BLaER1 treated with 17β-estradiol and CSF1 and Interleukin-3, amounts not matched to agents 10 nM and 100 nM (cell line): ENCODE data around the gene FGD4.

ENCODE experiments used
- H3K27ac ChIP-seq, 11 experiments: shearing (Covaris generic); formaldehyde crosslinking; 2 replicates each; pipeline ENCODE4 v1.8.1; 2022
- H3K27me3 ChIP-seq, 11 experiments: shearing (Covaris generic); formaldehyde crosslinking; 2 replicates each; pipeline ENCODE4 v1.8.1; 2022
- H3K36me3 ChIP-seq, 11 experiments: shearing (Covaris generic); formaldehyde crosslinking; 2 replicates each; pipeline ENCODE4 v1.8.1; 2022
- H3K4me1 ChIP-seq, 10 experiments: shearing (Covaris generic); formaldehyde crosslinking; 2 replicates each; pipeline ENCODE4 v1.8.1; 2022
- H3K4me2 ChIP-seq, 11 experiments: shearing (Covaris generic); formaldehyde crosslinking; 2 replicates each; pipeline ENCODE4 v1.8.1; 2022
- H3K4me3 ChIP-seq, 10 experiments: shearing (Covaris generic); formaldehyde crosslinking; 2 replicates each; pipeline ENCODE4 v1.8.1; 2022
- H3K9ac ChIP-seq, 11 experiments: shearing (Covaris generic); formaldehyde crosslinking; 2 replicates each; pipeline ENCODE4 v1.8.1; 2022
- H3K9me3 ChIP-seq, 11 experiments: shearing (Covaris generic); formaldehyde crosslinking; replicated peaks in 1 of 11; 2 replicates each; pipeline ENCODE4 v1.8.1; 2022
- H4K20me1 ChIP-seq, 11 experiments: shearing (Covaris generic); formaldehyde crosslinking; 2 replicates each; pipeline ENCODE4 v1.8.1; 2022
- Cebpa-rat ChIP-seq, 11 experiments: shearing (Covaris generic); IDR thresholded peaks; 2 replicates each; pipeline ENCODE4 v1.8.1; 2022

FGD4 gene

DNA sequence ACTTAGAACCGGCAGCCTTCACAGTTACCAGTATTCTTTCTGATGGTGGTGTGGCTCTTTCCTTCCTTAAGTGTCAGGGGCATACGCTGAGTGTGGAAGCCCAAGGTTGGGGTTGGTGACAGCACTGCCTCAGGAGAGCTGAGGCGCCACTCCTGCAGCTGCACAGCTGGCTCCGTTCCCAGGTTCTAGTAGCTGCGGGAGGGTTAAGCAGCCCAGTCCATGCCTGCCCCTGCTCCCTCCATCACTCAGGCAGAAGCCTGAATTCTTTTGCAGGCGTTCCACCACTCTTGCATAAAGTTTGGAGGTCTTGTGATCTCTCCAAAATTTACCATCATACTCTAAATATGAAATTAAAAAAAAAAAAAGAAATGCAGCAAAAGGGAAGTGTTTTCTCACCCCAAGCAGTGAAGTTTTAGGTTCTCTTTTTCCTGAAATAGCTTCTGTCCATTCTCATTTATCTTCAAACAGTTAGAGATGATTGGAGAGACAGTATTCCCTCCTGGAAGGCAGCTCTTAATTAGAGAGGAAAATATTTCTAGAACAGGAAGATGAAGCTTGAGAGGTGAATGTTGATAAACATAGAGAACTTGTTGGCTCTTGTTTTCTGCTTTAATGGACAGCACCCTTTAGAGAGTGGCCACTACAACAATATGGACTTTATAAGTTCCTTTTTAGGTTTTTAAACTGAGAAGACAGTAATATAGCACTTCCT is 136.1 kb downstream of the FGD4 start:
- TF ChIP-seq Cebpa-rat (IDR thresholded peaks at IDR 0.05): no peak
- peak overlapping the region in 9 of 11 experiments; percentile 1 to 79 (median 56); a peak in 16 of 22 replicates for H3K27ac ChIP-seq
- H3K4me3 ChIP-seq: peak overlapping the region in 6 of 10 experiments; percentile 36 to 67 (median 56); a peak in 11 of 20 replicates
- H3K9me3 ChIP-seq: no peaks in the 10 kb centered on the region
- H3K36me3 ChIP-seq: peaks cover 0 to 4% (median 0%) of the 10 kb centered on the region in 11 experiments; a peak in 1 of 22 replicates
- peaks cover 0 to 26% (median 0%) of the 10 kb centered on the region in 11 experiments; a peak in 1 of 22 replicates for H4K20me1 ChIP-seq
- peaks cover 27 to 50% (median 30%) of the 10 kb centered on the region in 10 experiments for H3K4me1 ChIP-seq
- peak overlapping the region in 7 of 11 experiments; percentile 14 to 82 (median 67); a peak in 12 of 22 replicates for H3K9ac ChIP-seq
- H3K27me3 ChIP-seq: no peaks in the 10 kb centered on the region
- peak overlapping the region; percentile 64 to 91 (median 77) for H3K4me2 ChIP-seq

DNA sequence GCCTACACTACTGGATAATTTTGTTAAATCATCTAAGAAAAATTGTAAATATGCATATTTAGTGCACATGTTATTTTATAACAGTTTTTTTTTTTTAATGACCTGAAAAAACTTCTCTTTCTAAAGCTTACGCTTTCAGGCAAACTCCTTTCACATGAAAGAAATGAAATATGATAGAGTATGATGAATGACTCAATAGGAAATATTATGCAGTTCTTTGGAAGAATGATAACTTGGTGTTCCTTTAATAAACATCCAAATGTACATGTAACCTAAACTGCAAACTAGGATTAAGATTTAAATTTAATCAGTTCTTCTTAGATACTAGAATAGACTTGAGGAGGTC is 136.6 kb downstream of the FGD4 start:
- Histone ChIP-seq H3K36me3 (peaks cover 0 to 4% (median 0%) of the 10 kb centered on the region in 11 experiments; a peak in 1 of 22 replicates), H3K27me3 (no peaks in the 10 kb centered on the region), H3K4me1 (peaks cover 27 to 55% (median 30%) of the 10 kb centered on the region in 10 experiments), H4K20me1 (peaks cover 0 to 31% (median 0%) of the 10 kb centered on the region in 11 experiments; a peak in 2 of 22 replicates), H3K9me3 (no peaks in the 10 kb centered on the region), H3K27ac (peak overlapping the region in 6 of 11 experiments; percentile 21 to 79 (median 62); a peak in 9 of 22 replicates), H3K9ac (peak overlapping the region in 4 of 11 experiments; percentile 67 to 82 (median 76); a peak in 7 of 22 replicates), H3K4me2 (peak overlapping the region; percentile 64 to 91 (median 77); a peak in 20 of 22 replicates), H3K4me3 (peak overlapping the region in 4 of 10 experiments; percentile 51 to 67 (median 62); a peak in 8 of 20 replicates)
- no peak for TF ChIP-seq Cebpa-rat (IDR thresholded peaks at IDR 0.05)

DNA sequence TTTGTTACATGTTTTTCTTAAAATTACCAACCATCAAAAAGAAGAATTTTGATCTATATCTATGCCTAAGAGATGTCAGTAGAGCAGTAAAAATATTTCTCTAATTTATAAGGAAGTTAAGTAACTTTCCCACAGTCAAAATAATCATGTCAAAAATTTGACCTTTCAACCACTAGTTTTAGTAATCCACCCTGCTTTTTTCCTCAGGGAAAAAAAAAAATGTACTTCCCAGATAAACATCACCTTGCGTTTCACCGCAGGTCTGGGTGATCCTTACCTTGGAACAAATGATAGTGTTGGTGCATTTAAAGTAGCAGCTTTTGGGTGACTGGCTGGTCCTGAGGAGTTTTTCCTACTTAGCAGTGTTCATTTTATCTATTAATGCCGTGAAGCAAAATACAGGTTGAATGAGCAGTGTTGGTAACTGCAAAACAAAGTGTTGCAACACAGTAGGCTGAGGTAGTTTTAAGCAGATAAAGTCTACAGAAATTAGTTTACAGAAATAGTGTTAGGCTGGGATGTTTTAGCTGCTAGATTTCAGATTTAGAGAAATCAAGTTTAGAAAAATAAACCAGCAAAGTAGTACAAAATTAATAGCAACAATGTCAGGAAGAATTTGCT is 142.5 kb downstream of the FGD4 start:
- Histone ChIP-seq H3K27me3 (no peaks in the 10 kb centered on the region), H3K4me1 (peaks cover 3 to 70% (median 12%) of the 10 kb centered on the region in 10 experiments; a peak in 16 of 20 replicates), H3K9ac (no peak overlapping the region), H3K4me3 (no peak overlapping the region), H3K4me2 (peak overlapping the region in 3 of 11 experiments; percentile 18 to 57 (median 46); a peak in 4 of 22 replicates), H4K20me1 (peaks cover 0 to 78% (median 0%) of the 10 kb centered on the region in 11 experiments; a peak in 3 of 22 replicates), H3K27ac (no peak overlapping the region), H3K9me3 (no peaks in the 10 kb centered on the region), H3K36me3 (peaks cover 0 to 27% (median 0%) of the 10 kb centered on the region in 11 experiments; a peak in 4 of 22 replicates)
- TF ChIP-seq Cebpa-rat (IDR thresholded peaks at IDR 0.05): no peak

DNA sequence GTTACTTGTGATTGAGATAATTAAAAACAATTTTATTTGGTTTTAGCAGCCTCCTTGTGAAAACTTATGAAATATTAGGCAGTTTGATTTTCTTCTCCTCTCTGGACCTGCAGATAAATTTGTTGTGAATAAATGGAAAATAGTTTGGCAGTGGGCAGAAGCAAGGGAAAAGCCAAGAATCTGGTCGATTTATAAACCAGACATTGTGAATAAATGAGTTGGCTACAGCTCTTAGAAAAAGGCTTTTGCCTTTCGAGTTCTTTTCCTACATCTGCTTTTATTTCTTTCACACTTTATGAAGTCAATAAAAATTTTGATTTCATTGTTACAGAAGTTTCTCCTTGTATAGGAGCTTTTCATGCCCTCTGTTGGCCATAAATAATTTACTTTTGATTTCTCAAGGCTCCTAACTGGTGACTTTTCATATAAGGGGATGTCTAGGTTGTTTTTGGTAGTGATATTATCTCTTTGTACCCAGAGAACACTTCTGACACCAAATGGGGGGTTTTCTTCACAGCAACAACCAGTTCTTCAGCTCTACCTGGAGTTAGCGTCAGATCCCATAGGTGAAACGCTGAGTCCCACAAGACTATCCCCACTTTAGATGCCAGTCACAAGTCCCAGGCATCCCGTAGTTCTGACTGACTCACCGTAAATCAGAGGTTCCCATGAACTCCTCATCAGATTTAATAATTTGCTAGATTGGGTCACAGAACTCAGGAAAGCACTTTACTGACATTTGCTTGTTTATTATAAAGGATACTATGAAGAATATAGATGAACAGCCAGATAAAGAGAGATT is 143.3 kb downstream of the FGD4 start:
- Histone ChIP-seq H3K4me2 (peak overlapping the region in 1 of 11 experiments; percentile 57; a peak in 3 of 22 replicates), H3K4me1 (peaks cover 3 to 70% (median 12%) of the 10 kb centered on the region in 10 experiments; a peak in 16 of 20 replicates), H3K36me3 (peaks cover 0 to 33% (median 0%) of the 10 kb centered on the region in 11 experiments; a peak in 4 of 22 replicates), H3K9me3 (no peaks in the 10 kb centered on the region), H4K20me1 (peaks cover 0 to 76% (median 0%) of the 10 kb centered on the region in 11 experiments; a peak in 3 of 22 replicates), H3K4me3 (no peak overlapping the region), H3K27me3 (no peaks in the 10 kb centered on the region), H3K27ac (no peak overlapping the region), H3K9ac (no peak overlapping the region)
- TF ChIP-seq Cebpa-rat (IDR thresholded peaks at IDR 0.05): no peak

DNA sequence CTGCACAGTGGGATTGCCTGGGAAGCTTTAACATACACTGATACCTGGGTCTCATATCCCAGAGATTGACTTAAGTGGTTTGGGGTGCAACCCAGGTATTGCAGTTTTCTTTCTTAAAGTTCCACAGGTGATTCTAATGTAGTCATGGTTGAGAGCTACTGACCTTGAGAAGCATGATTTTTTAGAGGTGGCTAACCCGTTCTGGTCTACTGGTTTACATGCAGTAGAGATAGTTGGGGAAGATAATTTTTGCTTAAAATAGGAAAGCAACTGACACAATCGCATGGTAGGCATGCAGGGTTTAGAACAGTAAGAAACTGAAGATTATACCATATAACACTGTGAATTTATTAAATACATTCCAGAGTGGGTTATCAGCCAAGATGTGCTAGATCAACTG is 145.5 kb downstream of the FGD4 start:
- Histone ChIP-seq H3K4me1 (peaks cover 24 to 82% (median 33%) of the 10 kb centered on the region in 10 experiments), H3K27ac (no peak overlapping the region), H3K4me3 (no peak overlapping the region), H3K9me3 (no peaks in the 10 kb centered on the region), H3K36me3 (peaks cover 0 to 33% (median 0%) of the 10 kb centered on the region in 11 experiments; a peak in 4 of 22 replicates), H4K20me1 (peaks cover 0 to 82% (median 0%) of the 10 kb centered on the region in 11 experiments; a peak in 3 of 22 replicates), H3K4me2 (peak overlapping the region in 8 of 11 experiments; percentile 1 to 33 (median 14); a peak in 9 of 22 replicates), H3K9ac (no peak overlapping the region), H3K27me3 (no peaks in the 10 kb centered on the region)
- no peak for TF ChIP-seq Cebpa-rat (IDR thresholded peaks at IDR 0.05)

DNA sequence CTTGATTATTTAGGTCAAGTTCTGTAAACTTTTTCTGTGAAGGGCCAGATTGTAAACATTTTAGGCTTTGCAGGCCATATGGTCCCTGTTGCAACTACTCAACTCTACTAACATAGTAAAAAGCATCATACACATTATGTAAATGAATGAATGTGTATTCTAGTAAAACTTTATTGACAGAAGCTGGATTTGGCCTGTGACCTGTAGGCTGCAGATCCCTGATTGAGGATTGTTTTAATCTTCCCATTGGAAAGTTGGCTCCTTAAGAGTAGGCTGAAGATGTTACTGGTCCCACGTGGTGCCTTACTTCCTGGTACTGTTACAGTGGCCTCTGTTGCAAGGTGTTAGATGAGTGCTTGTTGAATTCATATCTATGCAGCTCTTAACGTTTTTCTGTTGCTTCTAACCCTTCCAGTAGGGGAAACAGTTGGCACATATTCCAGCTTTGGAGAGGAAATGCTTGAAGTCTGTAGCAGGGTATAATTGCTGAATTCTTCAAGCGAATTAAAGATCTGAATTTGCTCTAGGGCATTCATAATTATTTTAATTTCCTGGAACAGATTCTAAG is 146.1 kb downstream of the FGD4 start:
- Histone ChIP-seq H3K9me3 (no peaks in the 10 kb centered on the region), H3K27ac (no peak overlapping the region), H3K4me1 (peaks cover 29 to 82% (median 39%) of the 10 kb centered on the region in 10 experiments), H3K4me3 (no peak overlapping the region), H3K9ac (no peak overlapping the region), H3K4me2 (peak overlapping the region in 7 of 11 experiments; percentile 2 to 33 (median 11); a peak in 7 of 22 replicates), H3K36me3 (peaks cover 0 to 33% (median 0%) of the 10 kb centered on the region in 11 experiments; a peak in 4 of 22 replicates), H4K20me1 (peaks cover 0 to 82% (median 0%) of the 10 kb centered on the region in 11 experiments; a peak in 3 of 22 replicates), H3K27me3 (no peaks in the 10 kb centered on the region)
- TF ChIP-seq Cebpa-rat (IDR thresholded peaks at IDR 0.05): no peak

DNA sequence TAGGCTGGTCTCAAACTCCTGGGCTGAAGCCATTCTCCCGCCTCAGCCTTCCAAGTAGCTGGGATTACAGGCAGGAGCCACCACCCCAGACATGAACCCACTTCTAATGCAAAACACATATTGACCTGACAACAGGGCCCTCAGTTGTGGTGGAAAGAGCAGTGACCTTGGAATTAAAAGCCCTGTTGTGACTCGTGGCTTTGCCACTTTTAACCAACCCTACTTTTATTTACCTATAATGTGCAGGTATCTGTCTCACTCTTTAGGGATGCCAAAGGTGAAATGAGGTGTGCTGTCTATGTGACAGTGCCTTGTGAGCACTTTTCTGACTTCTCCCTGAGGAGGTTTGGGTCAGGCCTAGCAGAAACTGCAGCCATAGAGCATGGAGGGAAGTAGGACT is 146.9 kb downstream of the FGD4 start:
- H3K27ac ChIP-seq: no peak overlapping the region

More for the DNA sequence above, 146.9 kb downstream of the FGD4 start:
- peaks cover 29 to 74% (median 41%) of the 10 kb centered on the region in 10 experiments for H3K4me1 ChIP-seq
- peaks cover 0 to 78% (median 0%) of the 10 kb centered on the region in 11 experiments; a peak in 3 of 22 replicates for H4K20me1 ChIP-seq
- H3K4me3 ChIP-seq: no peak overlapping the region
- peaks cover 0 to 35% (median 0%) of the 10 kb centered on the region in 11 experiments; a peak in 4 of 22 replicates for H3K36me3 ChIP-seq
- H3K4me2 ChIP-seq: no peak overlapping the region
- H3K9me3 ChIP-seq: no peaks in the 10 kb centered on the region
- no peak for TF ChIP-seq Cebpa-rat (IDR thresholded peaks at IDR 0.05)
- no peak overlapping the region for H3K9ac ChIP-seq
- H3K27me3 ChIP-seq: no peaks in the 10 kb centered on the region
